ENCODE data around the gene CPVL.

CPVL gene

DNA sequence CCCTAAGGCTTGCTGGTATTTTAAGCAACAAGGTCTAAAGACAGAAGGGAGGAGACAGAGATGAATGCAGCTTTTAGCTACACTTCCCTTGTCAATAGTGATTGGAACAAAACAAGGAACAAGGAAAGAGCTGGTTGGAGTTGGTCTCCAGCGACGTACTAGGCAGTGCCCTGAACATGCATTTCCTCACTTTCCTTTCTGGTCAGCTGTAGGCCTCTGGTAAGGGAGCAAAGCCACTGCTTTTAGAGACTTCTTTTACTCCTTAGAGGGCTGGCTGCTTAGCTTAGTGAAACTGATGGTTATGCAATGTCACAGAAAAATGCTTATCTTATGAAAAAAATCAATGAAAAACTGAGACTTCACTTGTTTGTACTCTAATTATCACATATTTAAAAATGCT lies 112.8 kb downstream of the CPVL start:
- no peaks in the 10 kb centered on the region for H3K9me3 ChIP-seq (ENCODE audit: control insufficient read depth, insufficient read depth, low read length)
- H3K36me3 ChIP-seq (ENCODE audit: control insufficient read depth, low read length), result no peaks in the 10 kb centered on the region
- H3K27me3 ChIP-seq (ENCODE audit: control insufficient read depth, low read length), result peaks cover 13% of the 10 kb centered on the region
- H3K9me2 ChIP-seq (replicated peaks; ENCODE audit: control insufficient read depth, low read length), result no peaks in the 10 kb centered on the region
- no peak overlapping the region for H3K4me2 ChIP-seq (ENCODE audit: low read length)
- no peak overlapping the region for H3K4me3 ChIP-seq (ENCODE audit: low read length)
- H4K20me1 ChIP-seq (ENCODE audit: control insufficient read depth, insufficient read depth, low read depth, low read length), result no peaks in the 10 kb centered on the region
- no peaks in the 10 kb centered on the region for H3F3A ChIP-seq (ENCODE audit: control insufficient read depth, insufficient read depth)
- no peak overlapping the region for H3K27ac ChIP-seq (ENCODE audit: low read depth, low read length)
- no peaks in the 10 kb centered on the region for H3K79me2 ChIP-seq (ENCODE audit: control insufficient read depth, low read length)
- no peaks in the 10 kb centered on the region for H3K4me1 ChIP-seq (ENCODE audit: control insufficient read depth, low read length)
- TF ChIP-seq, protein P1, sequence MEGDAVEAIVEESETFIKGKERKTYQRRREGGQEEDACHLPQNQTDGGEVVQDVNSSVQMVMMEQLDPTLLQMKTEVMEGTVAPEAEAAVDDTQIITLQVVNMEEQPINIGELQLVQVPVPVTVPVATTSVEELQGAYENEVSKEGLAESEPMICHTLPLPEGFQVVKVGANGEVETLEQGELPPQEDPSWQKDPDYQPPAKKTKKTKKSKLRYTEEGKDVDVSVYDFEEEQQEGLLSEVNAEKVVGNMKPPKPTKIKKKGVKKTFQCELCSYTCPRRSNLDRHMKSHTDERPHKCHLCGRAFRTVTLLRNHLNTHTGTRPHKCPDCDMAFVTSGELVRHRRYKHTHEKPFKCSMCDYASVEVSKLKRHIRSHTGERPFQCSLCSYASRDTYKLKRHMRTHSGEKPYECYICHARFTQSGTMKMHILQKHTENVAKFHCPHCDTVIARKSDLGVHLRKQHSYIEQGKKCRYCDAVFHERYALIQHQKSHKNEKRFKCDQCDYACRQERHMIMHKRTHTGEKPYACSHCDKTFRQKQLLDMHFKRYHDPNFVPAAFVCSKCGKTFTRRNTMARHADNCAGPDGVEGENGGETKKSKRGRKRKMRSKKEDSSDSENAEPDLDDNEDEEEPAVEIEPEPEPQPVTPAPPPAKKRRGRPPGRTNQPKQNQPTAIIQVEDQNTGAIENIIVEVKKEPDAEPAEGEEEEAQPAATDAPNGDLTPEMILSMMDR (IDR thresholded peaks at IDR 0.05; ENCODE audit: low read depth, low read length, poor library complexity, severe bottlenecking), result no peak
- TF ChIP-seq EZH2phosphoT487 (IDR thresholded peaks at IDR 0.05; ENCODE audit: borderline replicate concordance, low read length), result no peak

DNA sequence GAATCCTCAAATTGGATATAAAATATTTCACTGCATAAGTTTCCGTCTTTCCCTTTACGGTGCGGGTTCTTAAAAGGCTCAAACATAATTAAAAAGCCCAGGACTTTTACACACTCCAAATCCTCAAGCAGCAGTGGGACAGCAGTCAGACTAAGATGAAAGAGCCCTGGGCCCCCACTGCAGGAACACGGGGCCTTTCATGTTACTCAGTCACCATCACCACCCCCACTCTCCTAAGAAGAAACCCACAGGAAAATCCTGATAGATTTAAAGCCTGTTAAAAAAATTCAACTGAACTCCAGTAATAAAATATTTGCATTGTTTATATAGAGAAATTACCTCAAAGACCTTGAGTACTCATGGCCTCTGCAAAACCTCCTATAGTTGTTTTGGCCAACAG lies 114.2 kb downstream of the CPVL start:
- H3K4me2 ChIP-seq (ENCODE audit: low read length), result no peak overlapping the region
- H4K20me1 ChIP-seq (ENCODE audit: control insufficient read depth, insufficient read depth, low read depth, low read length), result no peaks in the 10 kb centered on the region
- H3K9me3 ChIP-seq (ENCODE audit: control insufficient read depth, insufficient read depth, low read length), result no peaks in the 10 kb centered on the region
- no peaks in the 10 kb centered on the region for H3K36me3 ChIP-seq (ENCODE audit: control insufficient read depth, low read length)
- H3K4me1 ChIP-seq (ENCODE audit: control insufficient read depth, low read length), result no peaks in the 10 kb centered on the region
- H3K27ac ChIP-seq (ENCODE audit: low read depth, low read length), result no peak overlapping the region
- no peaks in the 10 kb centered on the region for H3K9me2 ChIP-seq (replicated peaks; ENCODE audit: control insufficient read depth, low read length)
- H3K27me3 ChIP-seq (ENCODE audit: control insufficient read depth, low read length), result peaks cover 13% of the 10 kb centered on the region
- H3F3A ChIP-seq (ENCODE audit: control insufficient read depth, insufficient read depth), result no peaks in the 10 kb centered on the region
- no peaks in the 10 kb centered on the region for H3K79me2 ChIP-seq (ENCODE audit: control insufficient read depth, low read length)
- H3K4me3 ChIP-seq (ENCODE audit: low read length), result no peak overlapping the region
- TF ChIP-seq, protein P1 (IDR thresholded peaks at IDR 0.05; ENCODE audit: low read depth, low read length, poor library complexity, severe bottlenecking), result no peak
- TF ChIP-seq EZH2phosphoT487 (IDR thresholded peaks at IDR 0.05; ENCODE audit: borderline replicate concordance, low read length), result no peak

DNA sequence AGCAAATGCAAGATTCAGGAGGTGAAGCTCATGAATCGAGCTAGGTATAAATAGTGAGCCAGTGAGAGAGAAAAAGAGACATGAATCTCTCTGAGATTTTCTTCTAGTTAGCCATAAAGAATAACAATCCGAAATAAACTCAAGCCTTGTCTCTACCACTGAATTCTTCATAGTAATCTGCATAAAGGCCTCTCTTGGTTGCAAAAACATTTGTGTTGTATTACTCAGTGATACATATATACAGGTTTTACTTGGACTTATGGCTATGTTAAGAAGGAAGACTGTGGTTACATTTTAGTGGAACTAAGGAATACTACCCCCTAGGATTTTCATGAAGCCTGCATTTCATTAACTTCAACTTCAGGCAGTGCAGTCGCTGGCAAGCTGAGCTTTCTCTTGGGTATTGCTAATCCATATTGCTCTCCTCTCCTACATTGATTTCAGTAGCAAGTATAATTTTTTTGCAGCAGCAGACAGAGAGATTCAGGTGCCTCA lies 115.5 kb downstream of the CPVL start:
- Histone ChIP-seq H3K9me2 (replicated peaks; ENCODE audit: control insufficient read depth, low read length) (no peaks in the 10 kb centered on the region), H3K9me3 (ENCODE audit: control insufficient read depth, insufficient read depth, low read length) (peaks cover 3% of the 10 kb centered on the region; the same call in 1 of the 2 replicates), H3K4me3 (ENCODE audit: low read length) (no peak overlapping the region), H3K79me2 (ENCODE audit: control insufficient read depth, low read length) (no peaks in the 10 kb centered on the region), H3K27me3 (ENCODE audit: control insufficient read depth, low read length) (peaks cover 9% of the 10 kb centered on the region), H3K36me3 (ENCODE audit: control insufficient read depth, low read length) (no peaks in the 10 kb centered on the region), H3K27ac (ENCODE audit: low read depth, low read length) (no peak overlapping the region), H3K4me2 (ENCODE audit: low read length) (no peak overlapping the region), H3K4me1 (ENCODE audit: control insufficient read depth, low read length) (no peaks in the 10 kb centered on the region), H3F3A (ENCODE audit: control insufficient read depth, insufficient read depth) (no peaks in the 10 kb centered on the region), H4K20me1 (ENCODE audit: control insufficient read depth, insufficient read depth, low read depth, low read length) (no peaks in the 10 kb centered on the region)
- TF ChIP-seq, protein P1 (IDR thresholded peaks at IDR 0.05; ENCODE audit: low read depth, low read length, poor library complexity, severe bottlenecking), result no peak
- TF ChIP-seq EZH2phosphoT487 (IDR thresholded peaks at IDR 0.05; ENCODE audit: borderline replicate concordance, low read length), result no peak
